GM21529 (cell line): ENCODE results near the gene KIF20A.
A peak's percentile ranks its signal among the peaks of the same experiment; 100 is the strongest.
"Not testable (repeated sequence)": the region's sequence is repeated elsewhere in the genome, so short reads cannot be mapped to it uniquely, and the experiment has no call there.

Source experiments
- ATAC-seq: cut with Tn5 transposase; IDR thresholded peaks from one replicate; pipeline ENCODE4 v1.9.1; 2021; ENCODE audit not compliant: unreplicated experiment

Gene KIF20A

GRCh38 chr5:138178516-138179276 lies at the start of gene KIF20A, which contains the start of gene BRD8:
Gene KIF20A (plus strand): TSS chr5:138179112. CDS start chr5:138179681, 569 bp downstream.
Gene BRD8 (minus strand): TSS chr5:138178630. CDS start chr5:138178614, 16 bp downstream.
- ATAC-seq: peak; percentile 84

GRCh38 chr5:138129347-138129746 lies 49.6 kb upstream of the KIF20A start:
- no peak for ATAC-seq

DNA sequence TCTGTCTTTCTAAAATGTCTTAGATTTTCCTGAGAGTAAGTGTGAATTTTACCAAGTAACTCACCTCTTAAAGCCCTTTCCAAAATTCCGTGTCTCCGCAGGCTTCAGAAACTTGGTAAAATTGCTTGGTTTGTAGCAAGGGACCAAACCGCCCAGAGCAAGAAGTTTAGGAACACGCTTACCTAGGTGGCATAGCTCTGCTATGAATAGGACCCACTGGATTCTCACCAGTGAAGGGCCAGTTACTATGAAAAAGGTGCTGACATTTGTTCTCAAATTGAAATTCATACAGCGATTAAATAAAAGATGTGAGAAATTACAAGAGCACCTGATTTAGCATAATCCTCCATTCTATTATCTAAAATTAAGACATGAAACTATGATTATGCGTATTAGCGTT lies 46.4 kb upstream of the KIF20A start:
- no peak for ATAC-seq

GRCh38 chr5:138138949-138139780 lies 39.7 kb upstream of the KIF20A start, which contains the start of gene NME5:
Gene NME5 (minus strand): TSS chr5:138139428. CDS start chr5:138138780, 648 bp downstream.
- ATAC-seq: no peak

DNA sequence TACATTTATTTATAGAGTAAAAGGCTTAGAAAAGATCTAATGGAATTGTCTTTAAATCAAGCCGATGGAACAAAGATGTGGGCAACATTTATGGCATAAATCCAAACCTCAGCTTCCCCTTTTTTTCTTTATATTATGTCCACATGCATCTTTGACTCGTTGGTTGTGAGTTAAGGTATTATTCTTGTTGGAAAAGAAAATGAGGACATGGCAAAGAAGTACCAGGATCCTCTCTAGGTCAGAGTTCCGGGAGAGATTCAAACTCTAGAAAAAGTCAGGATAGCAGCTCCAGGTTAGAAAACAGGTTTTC lies 39.2 kb upstream of the KIF20A start:
- ATAC-seq: no peak

DNA sequence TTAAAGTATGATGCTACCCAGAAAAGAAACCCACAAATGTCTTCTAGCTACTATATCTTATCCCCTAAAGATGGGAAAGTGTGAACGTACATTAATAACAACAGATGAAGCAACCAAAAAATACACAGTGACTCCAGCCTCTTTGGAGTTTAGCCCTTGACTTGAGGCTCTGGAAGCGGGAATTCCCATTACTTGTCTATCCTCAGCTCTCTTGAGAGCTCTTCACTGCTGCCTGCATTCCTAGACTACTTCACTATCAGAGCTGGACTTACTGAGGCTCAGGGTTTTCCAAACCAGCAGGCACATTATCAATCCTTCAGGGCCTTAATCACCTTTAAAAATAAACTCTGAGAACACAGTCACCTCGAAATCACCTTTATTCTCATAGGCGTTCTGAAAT lies 38.6 kb upstream of the KIF20A start:
- ATAC-seq: no peak

GRCh38 chr5:138141734-138142133 lies 37.2 kb upstream of the KIF20A start:
- ATAC-seq: no peak

GRCh38 chr5:138143578-138143977 lies 35.3 kb upstream of the KIF20A start:
- not testable (repeated sequence) for ATAC-seq

DNA sequence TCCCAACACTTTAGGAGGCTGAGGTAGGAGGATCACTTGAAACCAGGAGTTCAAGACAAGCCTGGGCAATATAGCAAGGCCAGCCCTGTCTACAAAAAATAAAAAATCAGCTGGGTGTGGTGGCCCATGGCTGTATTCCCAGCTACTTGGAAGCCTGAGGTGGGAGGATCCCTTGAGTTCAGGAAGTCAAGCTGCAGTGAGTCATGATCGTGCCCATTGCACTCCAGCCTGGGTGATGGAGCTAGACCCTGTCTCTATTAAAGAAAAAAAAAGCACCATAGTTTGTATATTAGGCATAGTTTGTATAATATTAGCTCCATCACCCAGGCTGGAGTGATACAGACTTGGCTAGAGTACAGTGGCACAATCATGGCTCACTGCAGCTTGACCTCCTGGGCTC lies 30.1 kb upstream of the KIF20A start:
- no peak for ATAC-seq

- ATAC-seq: no peak
Observed at GRCh38 chr5:138149530-138149929, 29.4 kb upstream of the KIF20A start.

DNA sequence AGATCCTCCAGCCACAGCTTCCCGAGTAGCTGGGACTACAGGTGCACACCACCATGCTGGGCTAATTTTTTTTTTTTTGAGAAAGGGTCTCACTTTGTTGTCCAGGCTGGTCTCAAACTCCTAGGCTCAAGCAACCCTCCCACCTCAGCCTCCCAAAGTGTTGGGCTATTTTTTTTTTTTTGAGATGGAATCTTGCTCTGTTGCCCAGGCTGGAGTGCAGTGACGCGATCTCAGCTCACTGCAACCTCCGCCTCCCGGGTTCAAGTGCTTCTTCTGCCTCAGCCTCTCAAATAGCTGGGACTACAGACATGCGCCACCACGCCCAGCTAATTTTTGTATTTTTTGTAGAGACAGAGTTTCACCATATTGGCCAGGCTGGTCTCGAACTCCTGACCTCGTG lies 22.9 kb upstream of the KIF20A start:
- not testable (repeated sequence) for ATAC-seq

DNA sequence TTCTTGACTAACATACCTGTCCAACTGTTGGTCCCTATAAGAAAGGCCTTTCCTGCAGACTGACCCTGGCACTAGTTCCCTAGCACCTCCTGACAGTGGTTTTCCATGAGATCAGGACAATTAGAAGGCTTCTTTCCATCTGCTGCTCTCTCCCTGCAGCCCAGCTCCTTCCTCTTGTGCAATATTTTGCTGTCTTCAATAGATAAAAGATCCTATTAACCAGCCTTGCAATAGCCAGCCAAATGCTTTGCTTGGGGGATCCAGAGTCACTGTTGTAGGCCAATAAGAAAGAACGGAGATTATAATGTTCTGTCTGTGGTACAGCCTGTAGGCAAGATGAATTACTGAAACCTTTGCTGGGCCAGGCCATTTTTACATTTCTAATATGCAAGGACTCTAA lies 21.3 kb upstream of the KIF20A start:
- no peak for ATAC-seq

DNA sequence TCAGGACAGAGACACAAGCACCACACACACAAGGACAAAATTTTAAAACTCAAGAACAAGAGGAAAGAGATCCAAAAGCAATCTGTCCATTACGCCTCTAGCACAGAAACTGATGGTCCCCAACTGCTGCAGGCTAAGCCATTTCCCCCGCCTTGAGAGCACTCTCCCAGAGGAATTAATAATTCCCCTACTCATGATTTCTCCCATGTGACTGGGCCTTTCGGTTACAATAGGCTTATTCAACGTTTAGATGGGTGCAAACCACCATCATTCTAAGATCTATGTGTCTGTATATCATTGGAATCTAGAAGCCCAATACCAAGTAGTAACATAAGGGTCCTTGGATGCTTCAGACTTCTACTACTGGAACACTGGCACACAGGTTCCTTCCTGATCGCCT lies 19.2 kb upstream of the KIF20A start:
- ATAC-seq: no peak

- ATAC-seq: no peak
Observed at GRCh38 chr5:138160706-138161105, 18.2 kb upstream of the KIF20A start.

DNA sequence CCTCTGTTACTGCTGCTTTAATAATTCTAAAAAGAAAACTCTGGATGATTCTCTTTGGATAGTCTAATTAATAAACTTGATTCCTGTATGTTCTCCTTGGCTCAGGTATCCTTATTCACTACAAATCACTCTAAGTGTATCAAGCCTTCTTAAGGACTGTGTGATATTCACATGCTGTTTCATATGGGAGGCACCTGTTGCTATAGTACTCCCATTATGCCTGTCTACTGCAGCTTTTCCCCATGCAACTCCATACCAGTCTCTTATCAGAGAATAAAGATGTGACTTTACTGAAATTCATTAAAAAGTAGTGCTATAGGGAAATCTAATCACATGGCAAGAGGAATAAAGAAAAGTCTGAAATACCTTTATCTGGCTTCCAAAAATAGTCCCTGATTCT lies 15.2 kb upstream of the KIF20A start:
- no peak for ATAC-seq

GRCh38 chr5:138169124-138169523 lies 9.8 kb upstream of the KIF20A start:
- ATAC-seq: no peak

DNA sequence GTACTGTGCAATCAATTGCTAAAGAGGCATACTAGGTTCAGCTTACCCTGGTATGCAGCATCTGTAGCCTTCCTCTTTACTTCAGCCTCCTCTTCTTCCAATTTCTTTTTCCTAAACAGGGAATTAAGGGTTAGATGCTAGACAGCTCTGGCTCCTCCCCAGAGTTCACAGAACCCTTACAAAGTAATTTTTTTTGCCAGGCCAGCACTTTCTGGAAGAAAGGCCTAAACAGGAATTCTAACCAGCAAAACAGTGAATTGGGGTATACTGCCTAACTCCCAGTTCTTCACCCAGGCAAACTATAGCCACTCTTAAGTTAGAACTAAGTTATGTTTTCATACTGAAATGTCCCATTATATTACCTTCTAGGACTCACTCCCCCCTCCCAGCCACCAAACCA lies 8.6 kb upstream of the KIF20A start:
- no peak for ATAC-seq

- ATAC-seq: no peak
Observed at GRCh38 chr5:138177941-138178515, 884 bp upstream of the KIF20A start.

GRCh38 chr5:138179277-138179857 lies 455 bp downstream of the KIF20A start:
- ATAC-seq: no peak

GRCh38 chr5:138180183-138180782 lies 1.4 kb downstream of the KIF20A start:
- ATAC-seq: no peak

GRCh38 chr5:138180841-138181240 lies 1.9 kb downstream of the KIF20A start:
- ATAC-seq: no peak
